NCI-H187 treated with DMSO at 0.1 percent for 48 hours (cell line): ENCODE measurements around the gene SLC24A2.
"Not testable (repeated sequence)": the region's sequence is repeated elsewhere in the genome, so short reads cannot be mapped to it uniquely, and the experiment has no call there.

Source experiments
- DNase-seq: peaks from one replicate; lab custom pipeline; 2025; lab: John Stamatoyannopoulos, UW

The SLC24A2 gene

GRCh38 chr9:19788614-19789271 lies at the start of gene SLC24A2:
TSS of gene SLC24A2 (minus strand) at chr9:19789037.
- no peak for DNase-seq

DNA sequence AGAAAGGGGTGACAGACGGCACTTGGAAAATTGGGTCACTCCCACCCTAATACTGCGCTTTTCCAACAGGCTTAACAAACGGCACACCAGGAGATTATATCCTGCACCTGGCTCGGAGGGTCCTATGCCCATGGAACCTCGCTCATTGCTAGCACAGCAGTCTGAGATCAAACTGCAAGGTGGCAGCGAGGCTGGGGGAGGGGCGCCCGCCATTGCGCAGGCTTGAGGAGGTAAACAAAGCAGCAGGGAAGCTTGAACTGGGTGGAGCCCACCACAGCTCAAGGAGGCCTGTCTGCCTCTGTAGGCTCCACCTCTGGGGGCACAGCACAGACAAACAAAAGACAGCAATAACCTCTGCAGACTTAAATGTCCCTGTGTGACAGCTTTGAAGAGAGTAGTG lies 44.5 kb upstream of the SLC24A2 start:
- not testable (repeated sequence) for DNase-seq

GRCh38 chr9:19830796-19831195 lies 42.0 kb upstream of the SLC24A2 start:
- DNase-seq, result no peak

GRCh38 chr9:19828576-19829109 lies 39.8 kb upstream of the SLC24A2 start:
- no peak for DNase-seq

DNA sequence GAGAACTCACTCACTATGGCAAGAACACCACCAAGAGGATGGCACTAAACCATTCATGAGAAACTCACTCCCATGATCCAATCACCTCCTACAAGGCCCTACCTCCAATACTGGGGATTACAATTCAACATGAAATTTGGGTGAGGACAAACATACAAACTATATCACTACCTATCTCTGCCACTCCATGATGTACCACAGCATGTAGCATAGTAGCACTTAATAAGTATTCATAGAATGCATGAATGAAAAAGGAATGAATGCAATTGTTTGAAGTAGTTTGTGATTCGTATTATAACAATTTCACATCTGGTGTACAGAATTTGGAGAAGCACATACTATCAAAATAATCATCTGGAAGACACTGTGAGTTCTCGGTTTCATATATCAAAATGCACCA lies 27.9 kb upstream of the SLC24A2 start:
- DNase-seq, result no peak

- DNase-seq, result no peak
Measured at GRCh38 chr9:19812194-19812593, 23.4 kb upstream of the SLC24A2 start.

- no peak for DNase-seq
Measured at GRCh38 chr9:19809422-19810269, 20.8 kb upstream of the SLC24A2 start.

GRCh38 chr9:19807182-19807892 lies 18.5 kb upstream of the SLC24A2 start:
- DNase-seq, result no peak

GRCh38 chr9:19804431-19804830 lies 15.6 kb upstream of the SLC24A2 start:
- DNase-seq, result no peak

DNA sequence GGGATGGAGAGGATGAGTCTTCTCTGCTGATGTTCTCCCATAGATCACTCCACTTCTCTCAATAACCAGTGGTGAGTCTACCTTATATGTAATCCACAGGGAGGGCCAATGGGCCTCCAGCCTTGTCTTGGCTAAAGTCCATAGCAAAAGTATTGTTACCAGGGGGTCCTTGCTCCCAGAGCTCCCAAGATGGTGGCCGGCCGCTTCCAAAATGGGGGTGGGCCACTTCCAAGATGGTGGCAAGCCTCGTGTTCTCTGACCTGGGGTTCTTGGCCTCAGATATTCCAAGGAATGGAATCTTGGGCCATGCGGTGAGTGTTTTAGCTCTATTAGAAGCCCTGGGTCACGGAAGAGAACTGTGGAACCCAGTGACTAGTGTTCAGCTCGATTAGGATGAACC lies 12.0 kb upstream of the SLC24A2 start:
- DNase-seq, result no peak

- DNase-seq, result no peak
Measured at GRCh38 chr9:19799784-19800183, 10.9 kb upstream of the SLC24A2 start.

GRCh38 chr9:19788152-19788551 lies 685 bp downstream of the SLC24A2 start:
- DNase-seq, result no peak

GRCh38 chr9:19787672-19788071 lies 1.2 kb downstream of the SLC24A2 start:
- DNase-seq, result no peak

- DNase-seq, result no peak
Measured at GRCh38 chr9:19785230-19785629, 3.6 kb downstream of the SLC24A2 start.

GRCh38 chr9:19784136-19784535 lies 4.7 kb downstream of the SLC24A2 start:
- no peak for DNase-seq

- no peak for DNase-seq
Measured at GRCh38 chr9:19783500-19783899, 5.3 kb downstream of the SLC24A2 start.

- no peak for DNase-seq
Measured at GRCh38 chr9:19782005-19782404, 6.8 kb downstream of the SLC24A2 start.

GRCh38 chr9:19781240-19781639 lies 7.6 kb downstream of the SLC24A2 start:
- DNase-seq, result no peak

- no peak for DNase-seq
Measured at GRCh38 chr9:19771446-19771845, 17.4 kb downstream of the SLC24A2 start.

GRCh38 chr9:19770973-19771372 lies 17.9 kb downstream of the SLC24A2 start:
- no peak for DNase-seq

- DNase-seq, result no peak
Measured at GRCh38 chr9:19769213-19769612, 19.6 kb downstream of the SLC24A2 start.

DNA sequence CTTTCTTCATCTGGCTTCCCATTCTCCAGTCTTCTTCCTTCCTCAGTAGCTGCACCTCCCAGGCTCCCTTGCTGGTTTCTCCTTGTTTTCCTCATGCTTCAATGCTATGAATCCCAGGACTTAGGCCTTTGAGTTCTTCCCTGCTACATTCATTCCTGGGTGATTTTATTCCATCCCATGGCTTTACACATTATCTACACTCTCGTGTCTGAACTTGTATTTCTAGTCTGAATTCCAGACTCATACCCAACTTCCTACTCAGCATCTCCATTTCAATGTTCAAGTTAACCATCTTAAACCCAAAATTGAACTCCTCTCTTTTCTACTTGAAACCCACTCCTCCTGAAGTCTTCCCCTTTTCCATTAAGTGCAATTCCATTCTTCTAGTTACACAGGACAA lies 20.0 kb downstream of the SLC24A2 start:
- no peak for DNase-seq

GRCh38 chr9:19759066-19759465 lies 29.8 kb downstream of the SLC24A2 start:
- no peak for DNase-seq
